ENCODE data around the gene PRKD1. TPM values are rescaled to one million over a fixed set of nuclear protein-coding genes. Genes with fewer than 3 reads are reported as not detected.

The PRKD1 gene
- total RNA-seq, 1 experiment from 2014 or later = 2.7 TPM

- no peaks in the 10 kb centered on the region for H3K36me3 Mint-ChIP-seq (ENCODE audit: insufficient read depth in 1 of 3, low read depth in 3 of 3)
- WGBS (ENCODE audit: extremely low coverage, insufficient read length, low lambda C conversion rate) = no CpG with 5 or more reads among the region's 2 CpGs
- H3K9me3 ChIP-seq (ENCODE audit: control insufficient read depth, low read depth, low read length) = no peaks in the 10 kb centered on the region
- no peak overlapping the region for H3K23ac ChIP-seq (ENCODE audit: insufficient read length, low read depth, low read length)
- no peak overlapping the region for H3K4me3 Mint-ChIP-seq
- H2AFZ ChIP-seq (ENCODE audit: low read length) = no peak overlapping the region
- no peak overlapping the region for H2BK15ac ChIP-seq (ENCODE audit: low read depth, low read length)
- H3K4me1 ChIP-seq (ENCODE audit: insufficient read depth, low read length) = no peaks in the 10 kb centered on the region
- H4K20me1 ChIP-seq (ENCODE audit: control insufficient read depth, insufficient read depth, insufficient read length) = no peaks in the 10 kb centered on the region
- no peak overlapping the region for H3K56ac ChIP-seq (ENCODE audit: insufficient read length, low read depth, low read length)
- H2BK5ac ChIP-seq (ENCODE audit: insufficient read length, low read length) = no peak overlapping the region
- no peak overlapping the region for H4K8ac ChIP-seq (replicated peaks; ENCODE audit: insufficient read length, low read depth, low read length)
- H3K9me3 Mint-ChIP-seq = no peaks in the 10 kb centered on the region
- H3K4ac ChIP-seq (ENCODE audit: low read depth, low read length) = no peak overlapping the region
- H2AK5ac ChIP-seq (ENCODE audit: insufficient read length, low read length) = no peak overlapping the region
- H3K4me1 Mint-ChIP-seq = 0 out of 4 replicates have a peak, but pooled peaks cover 0 to 3% of the 10 kb centered on the region in 2 experiments
- no peak overlapping the region for H3K18ac ChIP-seq (ENCODE audit: insufficient read length, low read depth, low read length)
- no peak overlapping the region for H3K27ac ChIP-seq (ENCODE audit: insufficient read length, low read depth, low read length)
- no peaks in the 10 kb centered on the region for H3K27me3 Mint-ChIP-seq (ENCODE audit: low read depth)
- no peaks in the 10 kb centered on the region for H3K27me3 ChIP-seq (ENCODE audit: insufficient read depth, low read length)
- H2BK20ac ChIP-seq (ENCODE audit: low read depth, low read length, poor library complexity, severe bottlenecking) = no peak overlapping the region
- no peak overlapping the region for H3K27ac Mint-ChIP-seq
- H4K5ac ChIP-seq (ENCODE audit: insufficient read length, low read depth, low read length) = no peak overlapping the region
- no peak overlapping the region for H2BK120ac ChIP-seq (ENCODE audit: low read depth, low read length, poor library complexity, severe bottlenecking)
- no peak overlapping the region for H3K9ac ChIP-seq (ENCODE audit: extremely low read depth, insufficient read length, low read length)
- no peaks in the 10 kb centered on the region for H3K79me1 ChIP-seq (ENCODE audit: insufficient read depth, low read depth, low read length, poor library complexity, severe bottlenecking)
- no peaks in the 10 kb centered on the region for H3K79me2 ChIP-seq (ENCODE audit: insufficient read depth, low read length)
- H3K14ac ChIP-seq (ENCODE audit: insufficient read depth, low read length) = no peak overlapping the region
- no peak for DNase-seq
- no peak overlapping the region for H3K4me2 ChIP-seq (ENCODE audit: insufficient read depth, insufficient read length, low read length)
- H4K91ac ChIP-seq (ENCODE audit: insufficient read length, low read depth, low read length) = no peak overlapping the region
- H3T11ph ChIP-seq (ENCODE audit: low read length) = no peak overlapping the region
- no peak for TF ChIP-seq CTCF (conservative IDR thresholded peaks at IDR 0.05)
- no peak overlapping the region for H2BK12ac ChIP-seq (ENCODE audit: insufficient read length, low read depth, low read length)
- no peaks in the 10 kb centered on the region for H3K23me2 ChIP-seq (ENCODE audit: insufficient read length, low read depth, low read length, poor library complexity, severe bottlenecking)
Measured at GRCh38 chr14:29789475-29789874, 138.2 kb downstream of the PRKD1 start.
